HL-60 (cell line): ENCODE data around the gene POU2F3.
A peak's percentile ranks its signal among the peaks of the same experiment; 100 is the strongest.

Experiments used
- DNase-seq, 2 experiments: peaks; one replicate each; pipeline ENCODE4 v3.0.0-alpha.2; 2010 to 2020; ENCODE audit warnings: low read depth in 1 of 2, low spot score in 1 of 2
- H3K27ac ChIP-seq: fragments of 250-450 bp; sonication (Bioruptor Pico); replicated peaks from 2 replicates; pipeline ENCODE4 v1.5.1; 2020; ENCODE audit warnings: mild to moderate bottlenecking, moderate library complexity
- H3K27me3 ChIP-seq: fragments of 250-450 bp; sonication (Bioruptor Pico); 2 replicates; pipeline ENCODE4 v1.5.1; 2021; ENCODE audit warnings: mild to moderate bottlenecking, moderate library complexity; ENCODE audit not compliant: insufficient read depth, poor library complexity, severe bottlenecking
- H3K4me3 ChIP-seq: replicated peaks from 2 replicates; pipeline ENCODE4 v1.5.1; 2011; ENCODE audit warnings: mild to moderate bottlenecking, control low read depth, low read length; ENCODE audit not compliant: insufficient read depth
- CTCF ChIP-seq: IDR thresholded peaks from one replicate; pipeline ENCODE4 v1.5.1; 2011; ENCODE audit warnings: low read length, control low read depth, inconsistent platforms; ENCODE audit not compliant: insufficient read depth
- GABPA ChIP-seq: IDR thresholded peaks from 2 replicates; pipeline ENCODE4 v1.6.1; 2012; ENCODE audit warnings: low read depth
- POLR2AphosphoS5 ChIP-seq: IDR thresholded peaks from 2 replicates; pipeline ENCODE4 v1.6.1; 2012; ENCODE audit warnings: low read depth
- SPI1 ChIP-seq: IDR thresholded peaks from 2 replicates; pipeline ENCODE4 v1.6.1; 2012; ENCODE audit warnings: low read depth, mild to moderate bottlenecking, borderline replicate concordance
- TF ChIP-seq, protein P1 (sequence below): IDR thresholded peaks from 2 replicates; pipeline ENCODE4 v1.6.1; 2012; ENCODE audit warnings: low read depth; ENCODE audit not compliant: insufficient replicate concordance

Gene POU2F3

DNA sequence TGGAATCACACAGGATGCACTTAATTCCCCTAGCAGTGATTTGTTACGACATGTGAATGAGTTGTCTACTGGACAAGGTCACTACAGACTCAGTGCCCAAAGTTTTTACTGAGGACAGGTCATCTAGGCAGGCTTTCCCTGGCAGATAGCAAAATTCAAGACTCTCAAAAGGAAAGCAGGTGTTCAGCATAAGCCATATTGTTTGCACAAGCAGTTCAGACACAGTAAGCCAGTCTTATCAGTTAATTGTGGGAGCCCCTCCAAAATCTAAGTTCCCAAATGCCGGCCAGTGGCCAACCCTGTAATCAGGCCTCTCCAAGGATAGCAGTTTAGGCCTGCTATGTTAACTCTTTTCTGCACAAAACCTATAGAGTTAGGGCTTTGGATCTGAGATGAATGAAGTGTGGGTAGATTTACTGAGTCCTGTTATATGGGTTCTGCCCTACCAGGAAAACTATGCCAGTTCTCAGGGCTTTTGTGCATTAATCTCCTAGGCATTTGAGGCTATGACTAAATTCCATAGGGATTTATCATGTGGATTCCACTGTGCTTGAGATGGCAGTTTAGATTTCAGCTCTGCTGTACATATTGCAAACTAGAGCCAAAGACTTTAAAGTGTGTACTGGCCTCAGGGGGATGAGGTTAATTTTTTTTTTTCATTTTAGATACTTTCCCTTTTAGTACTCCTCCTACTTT lies 91.5 kb downstream of the POU2F3 start:
- TF ChIP-seq, protein P1, sequence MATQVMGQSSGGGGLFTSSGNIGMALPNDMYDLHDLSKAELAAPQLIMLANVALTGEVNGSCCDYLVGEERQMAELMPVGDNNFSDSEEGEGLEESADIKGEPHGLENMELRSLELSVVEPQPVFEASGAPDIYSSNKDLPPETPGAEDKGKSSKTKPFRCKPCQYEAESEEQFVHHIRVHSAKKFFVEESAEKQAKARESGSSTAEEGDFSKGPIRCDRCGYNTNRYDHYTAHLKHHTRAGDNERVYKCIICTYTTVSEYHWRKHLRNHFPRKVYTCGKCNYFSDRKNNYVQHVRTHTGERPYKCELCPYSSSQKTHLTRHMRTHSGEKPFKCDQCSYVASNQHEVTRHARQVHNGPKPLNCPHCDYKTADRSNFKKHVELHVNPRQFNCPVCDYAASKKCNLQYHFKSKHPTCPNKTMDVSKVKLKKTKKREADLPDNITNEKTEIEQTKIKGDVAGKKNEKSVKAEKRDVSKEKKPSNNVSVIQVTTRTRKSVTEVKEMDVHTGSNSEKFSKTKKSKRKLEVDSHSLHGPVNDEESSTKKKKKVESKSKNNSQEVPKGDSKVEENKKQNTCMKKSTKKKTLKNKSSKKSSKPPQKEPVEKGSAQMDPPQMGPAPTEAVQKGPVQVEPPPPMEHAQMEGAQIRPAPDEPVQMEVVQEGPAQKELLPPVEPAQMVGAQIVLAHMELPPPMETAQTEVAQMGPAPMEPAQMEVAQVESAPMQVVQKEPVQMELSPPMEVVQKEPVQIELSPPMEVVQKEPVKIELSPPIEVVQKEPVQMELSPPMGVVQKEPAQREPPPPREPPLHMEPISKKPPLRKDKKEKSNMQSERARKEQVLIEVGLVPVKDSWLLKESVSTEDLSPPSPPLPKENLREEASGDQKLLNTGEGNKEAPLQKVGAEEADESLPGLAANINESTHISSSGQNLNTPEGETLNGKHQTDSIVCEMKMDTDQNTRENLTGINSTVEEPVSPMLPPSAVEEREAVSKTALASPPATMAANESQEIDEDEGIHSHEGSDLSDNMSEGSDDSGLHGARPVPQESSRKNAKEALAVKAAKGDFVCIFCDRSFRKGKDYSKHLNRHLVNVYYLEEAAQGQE = no peak
- TF ChIP-seq GABPA (no peak), POLR2AphosphoS5 (no peak), CTCF (no peak), SPI1 (no peak)
- Histone ChIP-seq H3K27me3 (peaks cover 42% of the 10 kb centered on the region), H3K27ac (no peak overlapping the region), H3K4me3 (no peak overlapping the region)
- DNase-seq = no peak

DNA sequence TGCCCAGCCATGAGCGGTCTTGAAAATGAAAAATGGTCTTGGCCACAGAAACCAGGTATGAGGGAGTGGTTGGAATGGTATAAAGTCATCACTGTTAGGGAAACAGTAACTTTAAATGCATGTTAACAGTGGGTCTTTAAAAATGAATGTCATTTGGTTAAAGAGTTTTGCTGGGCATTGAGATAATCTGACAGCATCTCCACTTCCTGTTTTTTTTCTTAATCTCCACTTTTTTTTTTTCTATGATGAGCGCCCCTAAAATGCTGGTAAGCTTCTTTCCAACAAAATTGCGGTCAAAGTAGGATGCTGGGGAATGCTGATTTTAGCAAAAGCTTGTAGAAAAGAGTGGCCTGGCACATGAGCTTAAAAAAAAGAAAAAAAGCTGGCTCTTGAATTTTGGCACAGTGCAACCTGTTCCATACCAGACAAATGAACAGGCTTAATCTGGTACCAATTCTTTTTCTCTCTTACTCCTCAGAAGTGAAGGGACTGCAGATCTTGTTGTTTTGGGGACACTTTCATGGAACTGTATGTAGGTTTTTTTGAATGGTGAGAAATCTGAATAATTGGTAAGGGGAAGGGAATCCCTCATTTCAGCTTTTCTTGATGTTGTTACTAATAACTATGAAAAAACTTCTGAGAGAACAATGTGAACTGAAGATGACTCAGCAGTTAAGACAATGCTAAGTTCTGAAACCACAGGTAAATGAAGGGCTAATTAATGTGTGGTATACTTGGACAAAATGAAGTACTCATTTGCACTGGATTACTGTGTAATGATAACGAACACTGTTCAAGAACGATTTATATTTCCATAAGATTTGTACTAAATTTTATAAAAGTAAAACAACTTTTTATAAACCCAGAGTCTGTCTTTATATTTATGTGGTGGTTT lies 93.1 kb downstream of the POU2F3 start:
- no peak overlapping the region for H3K4me3 ChIP-seq
- H3K27me3 ChIP-seq = peaks cover 50% of the 10 kb centered on the region
- TF ChIP-seq GABPA = no peak
- TF ChIP-seq, protein P1 = no peak
- no peak for TF ChIP-seq CTCF
- TF ChIP-seq SPI1 = peak; percentile 72
- no peak for TF ChIP-seq POLR2AphosphoS5
- no peak for DNase-seq
- H3K27ac ChIP-seq = no peak overlapping the region

DNA sequence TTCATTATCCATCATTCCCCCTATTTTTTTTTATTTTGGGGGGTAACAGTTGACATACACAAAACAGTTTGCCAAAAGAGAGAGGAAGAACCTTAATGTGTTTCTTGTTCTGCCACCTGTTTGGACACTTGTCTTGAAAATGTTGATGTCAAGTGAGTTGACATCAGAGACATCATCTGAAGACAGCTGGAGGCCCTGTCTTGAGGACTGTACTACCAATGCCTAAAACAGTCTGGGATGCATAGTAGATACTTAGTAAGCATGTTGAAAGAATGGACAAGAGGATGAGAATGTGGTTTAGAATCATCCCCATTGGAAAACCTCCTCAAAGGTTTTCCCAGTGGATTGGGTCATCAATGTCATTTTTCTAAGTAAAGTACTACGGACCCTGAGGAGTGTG lies 93.9 kb downstream of the POU2F3 start:
- Histone ChIP-seq H3K4me3 (no peak overlapping the region), H3K27me3 (peaks cover 55% of the 10 kb centered on the region), H3K27ac (no peak overlapping the region)
- DNase-seq = no peak
- TF ChIP-seq GABPA (no peak), SPI1 (no peak), CTCF (no peak), POLR2AphosphoS5 (no peak)
- TF ChIP-seq, protein P1 = no peak
